CD14-positive monocyte (primary cell): ENCODE results near the gene GRIK3. TPM values are rescaled to one million over a fixed set of nuclear protein-coding genes. Genes with fewer than 3 reads are reported as not detected.

Experiments
- DNase-seq, 3 donors: peaks; one replicate each; pipeline ENCODE4 v3.0.0-alpha.2; 2011 to 2022
- H2AFZ ChIP-seq: 2 replicates; pipeline ENCODE4 v1.6.0; 2012; ENCODE audit warnings: mild to moderate bottlenecking, low read depth, low read length, inconsistent platforms; ENCODE audit not compliant: insufficient read depth, poor library complexity, severe bottlenecking
- H3K27ac ChIP-seq, 2 donors: 1 replicate in 1 of 2; 2 replicates in 1 of 2; pipeline ENCODE4 v1.5.1; 2012 to 2013; ENCODE audit warnings: low read length in 2 of 2, control low read depth in 1 of 2, inconsistent platforms in 1 of 2, low read depth in 1 of 2, mild to moderate bottlenecking in 1 of 2
- H3K27me3 ChIP-seq, 2 donors: one replicate each; pipeline versions ENCODE4 v1.6.0 to v1.6.1; 2011 to 2013; ENCODE audit warnings: low read length in 2 of 2; ENCODE audit not compliant: control insufficient read depth in 2 of 2, insufficient read depth in 2 of 2
- H3K36me3 ChIP-seq, 2 donors: replicated peaks in 1 of 2; 1 replicate in 1 of 2; 2 replicates in 1 of 2; pipeline versions ENCODE4 v1.5.1 to v1.6.1; 2012 to 2013; ENCODE audit warnings: low read length in 2 of 2, control low read depth in 1 of 2, inconsistent platforms in 1 of 2, mild to moderate bottlenecking in 1 of 2; ENCODE audit not compliant: insufficient read depth in 2 of 2, control insufficient read depth in 1 of 2
- H3K4me1 ChIP-seq, 2 donors: 1 replicate in 1 of 2; 2 replicates in 1 of 2; pipeline versions ENCODE4 v1.5.1 to v1.6.1; 2012 to 2013; ENCODE audit warnings: low read length in 2 of 2, control low read depth in 1 of 2, inconsistent platforms in 1 of 2, mild to moderate bottlenecking in 1 of 2, moderate library complexity in 1 of 2; ENCODE audit not compliant: insufficient read depth in 2 of 2, control insufficient read depth in 1 of 2
- H3K4me2 ChIP-seq: replicated peaks from 2 replicates; pipeline ENCODE3; 2012; ENCODE audit warnings: low read length, moderate library complexity, mild to moderate bottlenecking; ENCODE audit not compliant: poor library complexity, severe bottlenecking; ENCODE audit errors: extremely low read depth
- H3K4me3 ChIP-seq, 3 experiments: fragments of 200-600 bp in 1 of 3; sonication (generic) in 1 of 3; replicated peaks in 1 of 3; 1 replicate in 2 of 3; 2 replicates in 1 of 3; pipeline ENCODE4 v1.5.1; 2011 to 2013; ENCODE audit warnings: low read length in 3 of 3, mild to moderate bottlenecking in 3 of 3, control low read depth in 2 of 3, low read depth in 2 of 3, inconsistent platforms in 1 of 3, moderate library complexity in 1 of 3
- H3K79me2 ChIP-seq: 2 replicates; pipeline ENCODE4 v1.6.0; 2012; ENCODE audit warnings: mild to moderate bottlenecking, control low read depth, inconsistent platforms, low read length, moderate library complexity; ENCODE audit not compliant: insufficient read depth
- H3K9ac ChIP-seq: 2 replicates; pipeline ENCODE4 v1.6.0; 2017; ENCODE audit warnings: low read length, mild to moderate bottlenecking; ENCODE audit not compliant: insufficient read depth, poor library complexity, severe bottlenecking
- H3K9me3 ChIP-seq, 2 donors: replicated peaks in 1 of 2; 1 replicate in 1 of 2; 2 replicates in 1 of 2; pipeline versions ENCODE4 v1.5.1 to v1.6.1; 2012 to 2013; ENCODE audit warnings: low read length in 2 of 2, control low read depth in 1 of 2; ENCODE audit not compliant: control insufficient read depth in 1 of 2, insufficient read depth in 1 of 2
- H4K20me1 ChIP-seq: 2 replicates; pipeline ENCODE4 v1.6.0; 2012; ENCODE audit warnings: mild to moderate bottlenecking, low read length, control low read depth, moderate library complexity; ENCODE audit not compliant: insufficient read depth
- H3K27ac Mint-ChIP-seq, 7 donors: one replicate each; pipeline ENCODE4 v1.8.0; 2020; ENCODE audit warnings: mild to moderate bottlenecking in 7 of 7, mixed read lengths in 7 of 7, moderate library complexity in 6 of 7, inconsistent platforms in 2 of 7
- H3K27me3 Mint-ChIP-seq, 3 donors: one replicate each; pipeline ENCODE4 v1.8.0; 2021 to 2022; ENCODE audit warnings: low read depth in 3 of 3, mild to moderate bottlenecking in 3 of 3, mixed read lengths in 3 of 3, moderate library complexity in 3 of 3, inconsistent platforms in 1 of 3
- H3K36me3 Mint-ChIP-seq, 2 donors: one replicate each; pipeline ENCODE4 v1.8.0; 2020; ENCODE audit warnings: mixed read lengths in 2 of 2, inconsistent platforms in 1 of 2, mild to moderate bottlenecking in 1 of 2
- H3K4me1 Mint-ChIP-seq: one replicate; pipeline ENCODE4 v1.8.0; 2020; ENCODE audit warnings: mild to moderate bottlenecking, mixed read lengths
- H3K4me3 Mint-ChIP-seq, 2 donors: one replicate each; pipeline ENCODE4 v1.8.0; 2020; ENCODE audit warnings: mild to moderate bottlenecking in 2 of 2, mixed read lengths in 2 of 2, moderate library complexity in 1 of 2
- H3K9me3 Mint-ChIP-seq, 7 donors: one replicate each; pipeline ENCODE4 v1.8.0; 2020 to 2022; ENCODE audit warnings: mixed read lengths in 7 of 7, mild to moderate bottlenecking in 6 of 7, moderate library complexity in 6 of 7, inconsistent platforms in 2 of 7
- WGBS: methylation state at CpG from one replicate; pipeline ENCODE4 v1.1.5; 2013; ENCODE audit warnings: missing lambda C conversion rate; ENCODE audit not compliant: insufficient coverage; 5-methylcytosine and 5-hydroxymethylcytosine counted together
- intact Hi-C, 2 donors: fragments of 100-400 bp; cut with micrococcal nuclease; formaldehyde crosslinking; loops; one replicate each; pipeline versions ENCODE4 v1.15.0 to v1.15.1; 2023
- polyA plus RNA-seq, 3 donors: library from polyadenylated mRNA; depleted of rRNA in 1 of 3; unstranded in 2 of 3; stranded (reverse) in 1 of 3; fragments of 300-500 nt in 2 of 3; fragments of >200 nt in 1 of 3; fragmentation: Illumina TruSeq in 2 of 3; gene quantifications; 1 replicate in 2 of 3; 2 replicates in 1 of 3; pipeline ENCODE4 v1.2.3, GENCODE V29; 2012 to 2021
- TF ChIP-seq, protein P1 (sequence below): fragments of 200-600 bp; IDR thresholded peaks from one replicate; pipeline ENCODE4 v1.8.0; 2022; ENCODE audit warnings: antibody characterized with exemption, mild to moderate bottlenecking

GRIK3 gene
- polyA plus RNA-seq, 3 donors: not detected

GRCh38 chr1:36836916-36837315, 197.4 kb downstream of the GRIK3 start:
- intact Hi-C loops: no loop called here
- peak overlapping the region in 1 of 7 donors; percentile 21 for H3K27ac Mint-ChIP-seq
- no peak overlapping the region for H3K4me3 Mint-ChIP-seq
- Histone ChIP-seq H2AFZ (no peak overlapping the region), H3K36me3 (no peaks in the 10 kb centered on the region), H4K20me1 (no peaks in the 10 kb centered on the region), H3K9ac (no peak overlapping the region), H3K27me3 (no peaks in the 10 kb centered on the region), H3K9me3 (no peaks in the 10 kb centered on the region), H3K79me2 (no peaks in the 10 kb centered on the region), H3K4me2 (no peak overlapping the region), H3K27ac (no peak overlapping the region), H3K4me1 (no peaks in the 10 kb centered on the region), H3K4me3 (no peak overlapping the region)
- H3K36me3 Mint-ChIP-seq: no peaks in the 10 kb centered on the region
- TF ChIP-seq, protein P1, sequence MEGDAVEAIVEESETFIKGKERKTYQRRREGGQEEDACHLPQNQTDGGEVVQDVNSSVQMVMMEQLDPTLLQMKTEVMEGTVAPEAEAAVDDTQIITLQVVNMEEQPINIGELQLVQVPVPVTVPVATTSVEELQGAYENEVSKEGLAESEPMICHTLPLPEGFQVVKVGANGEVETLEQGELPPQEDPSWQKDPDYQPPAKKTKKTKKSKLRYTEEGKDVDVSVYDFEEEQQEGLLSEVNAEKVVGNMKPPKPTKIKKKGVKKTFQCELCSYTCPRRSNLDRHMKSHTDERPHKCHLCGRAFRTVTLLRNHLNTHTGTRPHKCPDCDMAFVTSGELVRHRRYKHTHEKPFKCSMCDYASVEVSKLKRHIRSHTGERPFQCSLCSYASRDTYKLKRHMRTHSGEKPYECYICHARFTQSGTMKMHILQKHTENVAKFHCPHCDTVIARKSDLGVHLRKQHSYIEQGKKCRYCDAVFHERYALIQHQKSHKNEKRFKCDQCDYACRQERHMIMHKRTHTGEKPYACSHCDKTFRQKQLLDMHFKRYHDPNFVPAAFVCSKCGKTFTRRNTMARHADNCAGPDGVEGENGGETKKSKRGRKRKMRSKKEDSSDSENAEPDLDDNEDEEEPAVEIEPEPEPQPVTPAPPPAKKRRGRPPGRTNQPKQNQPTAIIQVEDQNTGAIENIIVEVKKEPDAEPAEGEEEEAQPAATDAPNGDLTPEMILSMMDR: no peak
- 42% methylated on average over 3 of the region's 3 CpGs for WGBS
- H3K9me3 Mint-ChIP-seq: no peaks in the 10 kb centered on the region
- H3K27me3 Mint-ChIP-seq: peaks cover 6 to 15% (median 8%) of the 10 kb centered on the region in 3 donors
- DNase-seq: no peak
- no peaks in the 10 kb centered on the region for H3K4me1 Mint-ChIP-seq

DNA sequence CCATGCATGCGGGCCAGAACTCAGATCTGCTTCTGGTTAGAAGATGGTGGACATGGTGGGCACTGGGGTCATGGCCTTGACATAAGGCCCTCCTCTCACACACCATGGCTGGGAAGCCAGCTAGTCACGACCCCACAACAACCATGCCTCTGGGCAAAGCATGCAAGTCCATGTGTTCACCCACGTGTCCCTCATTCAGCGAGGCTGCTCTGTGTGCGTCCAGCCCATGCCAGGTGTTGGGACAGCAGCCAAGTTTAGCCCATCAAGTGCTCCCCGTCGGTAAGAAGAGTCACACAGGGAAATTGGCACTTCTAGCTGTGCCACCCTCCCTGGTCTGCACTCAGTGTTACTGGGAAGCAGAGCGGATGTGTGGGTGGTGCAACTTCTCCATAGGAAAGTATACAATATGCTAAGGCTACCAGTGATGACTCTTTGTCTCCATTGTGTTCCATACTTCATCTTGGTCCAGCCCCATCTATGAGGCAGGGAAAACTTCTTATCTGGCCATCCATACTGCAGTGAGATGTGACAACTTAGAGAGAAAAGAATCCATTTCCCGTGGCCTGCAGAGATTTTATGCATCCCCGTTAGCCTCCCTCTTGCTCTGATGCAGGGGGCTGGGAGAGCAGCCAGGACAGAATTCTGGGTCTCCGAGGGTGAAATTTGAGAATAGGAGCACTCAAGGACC, 198.0 kb downstream of the GRIK3 start:
- Histone ChIP-seq H3K4me1 (no peaks in the 10 kb centered on the region), H3K36me3 (no peaks in the 10 kb centered on the region), H3K27ac (no peak overlapping the region), H3K79me2 (no peaks in the 10 kb centered on the region), H3K4me3 (no peak overlapping the region), H3K4me2 (no peak overlapping the region), H4K20me1 (no peaks in the 10 kb centered on the region), H3K9ac (no peak overlapping the region), H2AFZ (no peak overlapping the region), H3K9me3 (no peaks in the 10 kb centered on the region), H3K27me3 (no peaks in the 10 kb centered on the region)
- Mint-ChIP-seq H3K27me3 (peaks cover 8 to 15% (median 11%) of the 10 kb centered on the region in 3 donors), H3K4me3 (no peak overlapping the region), H3K36me3 (no peaks in the 10 kb centered on the region), H3K9me3 (no peaks in the 10 kb centered on the region), H3K27ac (no peak overlapping the region), H3K4me1 (no peaks in the 10 kb centered on the region)
- no peak for DNase-seq
- intact Hi-C loops: no loop called here
- 84% methylated on average over 8 of the region's 11 CpGs for WGBS
- TF ChIP-seq, protein P1: no peak
